ENCODE data around the gene CYB561D1. TPM values are rescaled to one million over a fixed set of nuclear protein-coding genes. Genes with fewer than 3 reads are reported as not detected.
A peak's percentile ranks its signal among the peaks of the same experiment; 100 is the strongest.

CYB561D1 gene
- total RNA-seq, 4 donors from 2014 or later, result 1.8 to 11.0 (median 8.4) TPM

GRCh38 chr1:109479901-109480300, 14.0 kb upstream of the CYB561D1 start:
- Histone ChIP-seq H3K4me3 (no peak overlapping the region), H3K27me3 (peaks cover 0 to 4% of the 10 kb centered on the region in 2 donors), H3K36me3 (no peaks in the 10 kb centered on the region), H3K4me1 (peaks cover 0 to 6% of the 10 kb centered on the region in 2 donors), H3K9me3 (no peaks in the 10 kb centered on the region), H3K27ac (no peak overlapping the region)
- intact Hi-C loops (cut with DNase I; ENCODE audit: low total_unique reads), result loop anchor here (10.0 kb wide), 1 partner anchor 55 kb away; the partner anchor contains the start of gene PSMA5
- DNase-seq, result no peak
- TF ChIP-seq POLR2A (IDR thresholded peaks at IDR 0.05) (no peak), CTCF (IDR thresholded peaks at IDR 0.05) (no peak)

GRCh38 chr1:109481646-109482045, 12.2 kb upstream of the CYB561D1 start:
- no peaks in the 10 kb centered on the region for H3K36me3 ChIP-seq
- no peaks in the 10 kb centered on the region for H3K9me3 ChIP-seq
- intact Hi-C loops (cut with DNase I; ENCODE audit: low total_unique reads), result loop anchor here (10.0 kb wide), 1 partner anchor 57 kb away; the partner anchor contains the start of gene PSMA5
- H3K27ac ChIP-seq, result no peak overlapping the region
- peaks cover 0 to 11% of the 10 kb centered on the region in 2 donors for H3K4me1 ChIP-seq
- DNase-seq, result no peak
- no peak overlapping the region for H3K4me3 ChIP-seq
- H3K27me3 ChIP-seq, result peaks cover 0 to 4% of the 10 kb centered on the region in 2 donors
- TF ChIP-seq CTCF (IDR thresholded peaks at IDR 0.05) (no peak), POLR2A (IDR thresholded peaks at IDR 0.05) (no peak)

GRCh38 chr1:109482242-109482641, 11.7 kb upstream of the CYB561D1 start:
- H3K36me3 ChIP-seq, result no peaks in the 10 kb centered on the region
- DNase-seq, result no peak
- no peak overlapping the region for H3K27ac ChIP-seq
- intact Hi-C loops (cut with DNase I; ENCODE audit: low total_unique reads), result loop anchor here (10.0 kb wide), 1 partner anchor 57 kb away; the partner anchor contains the start of gene PSMA5
- H3K4me3 ChIP-seq, result no peak overlapping the region
- peaks cover 0 to 11% of the 10 kb centered on the region in 2 donors for H3K4me1 ChIP-seq
- no peaks in the 10 kb centered on the region for H3K9me3 ChIP-seq
- no peak for TF ChIP-seq CTCF (IDR thresholded peaks at IDR 0.05)
- TF ChIP-seq POLR2A (IDR thresholded peaks at IDR 0.05), result no peak
- peaks cover 0 to 4% of the 10 kb centered on the region in 2 donors for H3K27me3 ChIP-seq

GRCh38 chr1:109482791-109483671, 10.9 kb upstream of the CYB561D1 start:
- intact Hi-C loops (cut with DNase I; ENCODE audit: low total_unique reads), result loop anchor here (10.0 kb wide), 1 partner anchor 58 kb away; the partner anchor contains the start of gene PSMA5
- no peaks in the 10 kb centered on the region for H3K36me3 ChIP-seq
- no peaks in the 10 kb centered on the region for H3K9me3 ChIP-seq
- H3K4me3 ChIP-seq, result peak overlapping the region; percentile 45 to 51
- TF ChIP-seq CTCF (IDR thresholded peaks at IDR 0.05) (no peak), POLR2A (IDR thresholded peaks at IDR 0.05) (no peak)
- H3K27ac ChIP-seq, result peak overlapping the region; percentile 57 to 65
- peaks cover 0 to 4% of the 10 kb centered on the region in 2 donors for H3K27me3 ChIP-seq
- peaks cover 0 to 11% of the 10 kb centered on the region in 2 donors for H3K4me1 ChIP-seq
- peak; percentile 54 to 58 for DNase-seq
